T-helper 17 cell (primary cell): Measurements from ENCODE around the gene ZNF506. TPM values are rescaled to one million over a fixed set of nuclear protein-coding genes. Genes with fewer than 3 reads are reported as not detected.
"Not testable (repeated sequence)": the region's sequence is repeated elsewhere in the genome, so short reads cannot be mapped to it uniquely, and the experiment has no call there.

Source experiments
- ATAC-seq: fragments of 150-1000 bp; cut with Tn5 transposase; 2 replicates; pipeline ENCODE4 v1.10.0; 2021; ENCODE audit warnings: mild to moderate bottlenecking, moderate library complexity
- DNase-seq, 3 donors: peaks; one replicate each; pipeline versions ENCODE4 v3.0.0 to v3.0.0-alpha.2; 2020 to 2021
- H3K9me3 ChIP-seq: one replicate; pipeline ENCODE4 v1.7.0; 2013; ENCODE audit warnings: low read length, mild to moderate bottlenecking; ENCODE audit not compliant: control insufficient read depth, poor library complexity, severe bottlenecking
- H3K27ac Mint-ChIP-seq: one replicate; pipeline ENCODE4 v1.8.0; 2022; ENCODE audit warnings: mild to moderate bottlenecking, moderate library complexity, mixed read lengths
- H3K27me3 Mint-ChIP-seq: one replicate; pipeline ENCODE4 v1.8.0; 2022; ENCODE audit warnings: mixed read lengths
- H3K36me3 Mint-ChIP-seq: one replicate; pipeline ENCODE4 v1.8.0; 2022; ENCODE audit warnings: low read depth, mixed read lengths
- H3K4me1 Mint-ChIP-seq: one replicate; pipeline ENCODE4 v1.8.0; 2022; ENCODE audit warnings: mild to moderate bottlenecking, mixed read lengths
- H3K4me3 Mint-ChIP-seq: one replicate; pipeline ENCODE4 v1.8.0; 2022; ENCODE audit warnings: mild to moderate bottlenecking, moderate library complexity, mixed read lengths
- total RNA-seq, 4 donors: library from RNA in 2 of 4; stranded (reverse) in 2 of 4; gene quantifications; one replicate each; pipeline ENCODE4 v1.2.3 and lab custom pipeline; 2022 to 2026

The ZNF506 gene
- total RNA-seq, 2 donors from 2014 or later = 31.7 to 50.6 TPM

DNA sequence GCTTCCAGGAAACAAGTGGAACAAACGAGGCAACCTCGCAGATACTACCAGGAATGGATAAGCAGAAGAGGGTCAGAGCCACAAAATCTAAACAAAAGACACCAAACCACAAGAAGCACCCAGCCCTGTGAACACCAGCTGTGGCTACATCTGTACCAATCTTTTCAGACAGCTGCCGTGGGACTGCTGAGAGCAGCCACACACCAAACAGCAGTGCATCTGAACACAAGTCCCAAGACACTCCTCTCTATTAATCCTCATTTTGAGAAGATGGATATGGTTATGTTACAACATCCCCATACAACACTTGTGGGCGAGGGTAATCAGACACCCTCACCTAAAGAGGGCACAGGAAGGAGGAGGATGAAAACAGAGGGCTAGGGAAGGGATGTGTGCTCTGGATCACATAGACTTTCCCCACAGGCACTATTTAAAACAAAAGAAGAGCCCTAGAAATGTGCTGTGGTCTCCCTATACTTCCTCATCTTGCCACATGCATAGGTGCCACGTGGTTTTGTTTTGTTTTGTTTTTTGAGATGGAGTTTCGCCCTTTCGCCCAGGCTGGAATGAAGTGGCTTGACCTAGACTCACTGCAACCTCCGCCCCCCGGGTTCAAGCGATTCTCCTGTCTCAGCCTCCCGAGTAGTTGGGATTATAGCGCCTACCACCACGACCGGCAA, 47.1 kb downstream of the ZNF506 start:
- Mint-ChIP-seq H3K4me3 (no peak overlapping the region), H3K27me3 (no peaks in the 10 kb centered on the region), H3K27ac (no peak overlapping the region), H3K4me1 (peaks cover 38% of the 10 kb centered on the region), H3K36me3 (no peaks in the 10 kb centered on the region)
- DNase-seq (no peak), ATAC-seq (no peak)
- no peaks in the 10 kb centered on the region for H3K9me3 ChIP-seq

DNA sequence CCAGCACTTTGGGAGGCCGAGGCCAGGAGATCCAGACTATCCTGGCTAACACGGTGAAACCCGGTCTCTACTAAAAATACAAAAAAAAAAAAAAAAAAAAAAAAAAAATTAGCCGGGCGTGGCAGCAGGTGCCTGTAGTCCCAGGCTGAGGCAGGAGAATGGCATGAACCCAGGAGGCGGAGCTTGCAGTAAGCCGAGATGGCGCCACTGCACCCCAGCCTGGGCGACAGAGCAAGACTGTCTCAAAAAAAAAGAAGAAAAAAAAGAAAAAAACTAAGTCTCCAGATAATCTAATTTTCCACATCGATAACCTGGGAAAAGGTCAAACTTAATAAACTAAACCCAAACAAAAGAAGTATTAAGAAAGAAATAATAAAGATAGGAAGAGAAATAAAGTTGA, 49.6 kb downstream of the ZNF506 start:
- H3K9me3 ChIP-seq, H3K36me3 Mint-ChIP-seq, ATAC-seq, DNase-seq, H3K27me3 Mint-ChIP-seq, H3K4me3 Mint-ChIP-seq, H3K27ac Mint-ChIP-seq: not testable (repeated sequence)
- peaks cover 21% of the 10 kb centered on the region for H3K4me1 Mint-ChIP-seq

GRCh38 chr19:19769971-19770370, 51.6 kb downstream of the ZNF506 start:
- not testable (repeated sequence) for H3K27me3 Mint-ChIP-seq, H3K36me3 Mint-ChIP-seq, H3K9me3 ChIP-seq, DNase-seq, H3K27ac Mint-ChIP-seq, ATAC-seq, H3K4me3 Mint-ChIP-seq
- H3K4me1 Mint-ChIP-seq = peaks cover 10% of the 10 kb centered on the region

GRCh38 chr19:19758164-19758563, 63.4 kb downstream of the ZNF506 start:
- Mint-ChIP-seq H3K36me3 (peaks cover 2% of the 10 kb centered on the region), H3K4me3 (no peak overlapping the region), H3K27me3 (no peaks in the 10 kb centered on the region), H3K27ac (no peak overlapping the region), H3K4me1 (peaks cover 5% of the 10 kb centered on the region)
- no peak for DNase-seq
- no peaks in the 10 kb centered on the region for H3K9me3 ChIP-seq
- no peak for ATAC-seq

- Mint-ChIP-seq H3K36me3 (no peaks in the 10 kb centered on the region), H3K4me1 (no peaks in the 10 kb centered on the region), H3K27me3 (no peaks in the 10 kb centered on the region), H3K27ac (peak overlapping the region; percentile 11), H3K4me3 (no peak overlapping the region)
- no peaks in the 10 kb centered on the region for H3K9me3 ChIP-seq
- no peak for DNase-seq
- no peak for ATAC-seq
These were observed 68.7 kb downstream of the ZNF506 start for GRCh38 chr19:19752760-19753403.

GRCh38 chr19:19751846-19752245, 69.7 kb downstream of the ZNF506 start:
- Mint-ChIP-seq H3K4me1 (no peaks in the 10 kb centered on the region), H3K27ac (no peak overlapping the region), H3K36me3 (no peaks in the 10 kb centered on the region), H3K4me3 (no peak overlapping the region), H3K27me3 (no peaks in the 10 kb centered on the region)
- ATAC-seq = no peak
- DNase-seq = no peak
- no peaks in the 10 kb centered on the region for H3K9me3 ChIP-seq

DNA sequence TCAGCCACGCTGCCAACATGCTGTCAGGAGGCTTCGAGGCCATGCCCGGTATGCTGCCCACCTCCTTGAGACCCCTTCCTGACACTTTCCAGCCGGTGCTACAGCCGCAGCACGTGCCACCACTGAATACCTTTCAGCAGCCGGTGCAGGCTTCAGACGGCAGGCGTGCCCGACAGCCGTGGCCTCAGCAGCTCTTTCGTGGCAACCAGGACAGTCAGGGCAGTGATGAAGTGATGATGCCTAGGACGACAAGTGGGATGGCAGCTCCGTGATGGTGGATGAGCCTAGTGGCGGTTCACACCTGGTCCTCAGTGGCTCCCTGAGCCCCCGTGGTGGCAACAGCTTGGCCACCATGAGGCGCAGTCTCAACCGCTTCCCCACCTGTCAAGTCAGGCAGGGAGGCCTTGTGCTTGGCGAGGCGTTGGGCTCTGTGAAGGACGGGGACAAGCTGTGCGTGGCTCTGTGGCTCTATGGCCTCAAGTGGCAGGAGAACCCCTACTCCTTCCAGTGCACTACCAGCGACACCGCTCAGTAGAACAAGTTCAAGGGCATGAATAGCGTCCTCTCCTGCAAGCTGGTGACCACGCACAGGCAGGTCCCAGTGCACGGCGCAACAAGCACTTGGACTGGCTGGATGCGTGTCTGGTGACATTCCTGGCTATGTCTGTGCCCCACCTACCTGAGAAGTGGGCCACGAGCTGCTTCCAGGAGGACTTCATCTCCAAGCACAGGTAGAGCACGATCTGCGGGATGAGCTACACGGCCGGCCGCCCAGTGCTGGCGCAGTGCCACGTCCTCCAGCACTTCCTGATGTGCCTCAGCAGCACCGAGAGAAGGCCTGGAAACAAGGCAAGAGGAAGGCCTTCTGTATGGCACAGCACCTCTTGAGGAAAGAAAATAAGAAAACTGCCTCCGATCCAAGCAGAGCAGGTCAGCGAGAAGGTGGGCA, 70.4 kb downstream of the ZNF506 start:
- no peak for DNase-seq
- no peak for ATAC-seq
- Mint-ChIP-seq H3K27ac (no peak overlapping the region), H3K27me3 (no peaks in the 10 kb centered on the region), H3K4me1 (no peaks in the 10 kb centered on the region), H3K4me3 (no peak overlapping the region), H3K36me3 (no peaks in the 10 kb centered on the region)
- no peaks in the 10 kb centered on the region for H3K9me3 ChIP-seq

DNA sequence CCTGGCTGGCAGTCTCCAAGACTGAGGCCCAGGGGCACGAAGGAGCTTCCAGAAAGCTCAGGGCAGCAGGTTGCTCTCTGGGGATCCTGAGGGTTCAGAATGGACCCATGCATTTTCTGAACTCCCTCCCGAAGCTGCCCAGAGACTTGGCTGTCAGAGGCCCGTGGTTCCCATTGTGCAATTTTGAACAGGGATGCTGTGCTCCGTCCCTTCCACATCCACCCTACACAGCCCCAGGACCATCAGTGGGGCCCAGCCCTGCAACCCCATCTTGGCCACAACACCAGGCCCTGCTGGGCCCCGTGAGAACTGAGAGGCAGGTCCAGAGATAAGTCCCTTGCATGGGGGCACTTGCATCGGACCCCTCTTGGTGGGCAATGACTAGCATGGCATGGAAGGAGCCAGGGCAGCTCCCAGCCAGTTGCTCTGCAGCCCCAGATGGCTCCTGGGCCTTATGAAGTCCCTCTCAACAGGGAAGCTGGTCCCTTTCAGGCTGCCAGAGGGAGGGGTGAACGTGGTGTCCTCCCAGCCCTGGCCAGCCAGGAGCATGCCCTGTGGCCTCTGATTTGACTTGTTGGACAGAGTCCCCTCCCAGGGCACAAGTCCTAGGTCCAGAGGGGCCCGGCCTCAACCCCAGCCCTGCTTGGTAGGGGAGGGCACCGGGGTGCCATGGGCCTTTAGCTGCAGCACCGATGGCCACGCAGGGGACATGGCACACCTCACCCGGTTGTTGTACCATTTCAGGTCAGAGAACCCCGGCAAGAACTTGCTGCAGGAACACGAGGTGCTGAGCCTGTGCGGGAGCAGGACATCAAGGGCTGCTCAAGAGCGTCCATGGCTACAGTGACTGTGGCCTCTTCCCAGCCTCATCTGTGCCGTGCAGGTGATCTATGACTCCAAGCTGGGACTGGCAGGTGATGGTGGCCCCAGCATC, 71.4 kb downstream of the ZNF506 start:
- H3K4me3 Mint-ChIP-seq = no peak overlapping the region
- ATAC-seq (no peak), DNase-seq (no peak)
- no peaks in the 10 kb centered on the region for H3K4me1 Mint-ChIP-seq
- no peaks in the 10 kb centered on the region for H3K27me3 Mint-ChIP-seq
- no peaks in the 10 kb centered on the region for H3K36me3 Mint-ChIP-seq
- H3K9me3 ChIP-seq = no peaks in the 10 kb centered on the region
- no peak overlapping the region for H3K27ac Mint-ChIP-seq

- no peak overlapping the region for H3K4me3 Mint-ChIP-seq
- H3K27ac Mint-ChIP-seq = no peak overlapping the region
- H3K27me3 Mint-ChIP-seq = no peaks in the 10 kb centered on the region
- H3K9me3 ChIP-seq = no peaks in the 10 kb centered on the region
- H3K36me3 Mint-ChIP-seq = no peaks in the 10 kb centered on the region
- no peaks in the 10 kb centered on the region for H3K4me1 Mint-ChIP-seq
- no peak for DNase-seq
- ATAC-seq = no peak
These were observed 72.2 kb downstream of the ZNF506 start for GRCh38 chr19:19749117-19749907.

GRCh38 chr19:19748249-19748938, 73.2 kb downstream of the ZNF506 start:
- Mint-ChIP-seq H3K4me1 (no peaks in the 10 kb centered on the region), H3K27me3 (no peaks in the 10 kb centered on the region), H3K36me3 (no peaks in the 10 kb centered on the region), H3K27ac (no peak overlapping the region), H3K4me3 (no peak overlapping the region)
- ATAC-seq (no peak), DNase-seq (no peak)
- H3K9me3 ChIP-seq = no peaks in the 10 kb centered on the region

DNA sequence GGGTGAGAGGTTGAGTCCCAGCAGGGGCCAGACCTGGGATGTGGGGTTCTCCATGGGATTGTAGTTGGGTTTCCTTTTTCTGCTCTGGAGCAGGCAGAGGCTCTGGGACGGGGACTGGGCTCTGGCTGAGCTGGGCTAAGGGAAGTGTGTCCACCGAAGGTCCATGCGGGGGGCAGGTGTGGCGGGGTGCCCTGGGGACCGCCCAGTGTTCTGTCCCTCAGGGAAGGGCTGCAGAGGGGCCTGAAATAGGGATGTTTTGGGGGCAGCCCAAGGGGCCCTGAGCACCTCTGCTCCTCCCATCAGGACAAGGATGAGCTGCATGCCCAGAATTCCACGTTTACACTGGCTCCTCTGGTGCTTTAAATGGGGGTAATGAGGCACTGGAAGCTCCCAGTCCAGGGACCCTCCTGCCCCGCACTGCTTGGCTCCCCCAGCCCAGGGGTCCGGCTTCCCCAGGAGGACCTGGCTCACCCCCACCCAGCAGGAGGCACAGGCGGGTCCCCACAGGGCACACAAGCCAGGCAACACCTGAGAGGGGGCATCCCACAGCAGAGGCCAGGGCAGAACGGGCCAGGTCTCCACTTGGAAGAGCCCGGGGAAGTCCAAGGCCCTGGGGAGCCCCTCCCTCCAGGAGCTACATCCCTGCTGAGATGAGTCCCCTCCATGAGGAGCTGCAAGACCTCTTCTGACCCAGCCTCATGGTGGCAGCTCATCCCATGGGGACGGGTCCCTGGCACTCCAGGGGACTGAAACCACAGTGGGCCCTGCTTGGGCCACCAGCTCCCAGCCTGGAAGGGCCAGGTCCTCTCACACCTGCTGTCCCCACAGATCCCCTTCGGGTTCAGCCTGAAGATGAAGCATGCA, 74.0 kb downstream of the ZNF506 start:
- H3K27me3 Mint-ChIP-seq = no peaks in the 10 kb centered on the region
- no peak overlapping the region for H3K4me3 Mint-ChIP-seq
- no peak overlapping the region for H3K27ac Mint-ChIP-seq
- ATAC-seq = no peak
- no peak for DNase-seq
- no peaks in the 10 kb centered on the region for H3K9me3 ChIP-seq
- H3K36me3 Mint-ChIP-seq = no peaks in the 10 kb centered on the region
- no peaks in the 10 kb centered on the region for H3K4me1 Mint-ChIP-seq
